Smooth muscle cell of the brain vasculature (primary cell): ENCODE results near the gene EHF.
"Not testable (repeated sequence)": the region's sequence is repeated elsewhere in the genome, so short reads cannot be mapped to it uniquely, and the experiment has no call there.

Experiments used
- DNase-seq: peaks from one replicate; pipeline ENCODE4 v3.0.0-alpha.2; 2012; ENCODE audit warnings: low read depth, low spot score

Gene EHF

GRCh38 chr11:34667810-34668582, 47.1 kb downstream of the EHF start:
- DNase-seq, result no peak

GRCh38 chr11:34668583-34669053, 47.7 kb downstream of the EHF start:
- DNase-seq, result no peak

- no peak for DNase-seq
These were observed 48.6 kb downstream of the EHF start for GRCh38 chr11:34669458-34669857.

- DNase-seq, result no peak
These were observed 50.2 kb downstream of the EHF start for GRCh38 chr11:34671117-34671516.

GRCh38 chr11:34671946-34672345, 51.1 kb downstream of the EHF start:
- no peak for DNase-seq

- no peak for DNase-seq
These were observed 53.1 kb downstream of the EHF start for GRCh38 chr11:34674038-34674437.

- no peak for DNase-seq
These were observed 55.3 kb downstream of the EHF start for GRCh38 chr11:34676227-34676626.

- DNase-seq, result no peak
These were observed 58.8 kb downstream of the EHF start for GRCh38 chr11:34679681-34680080.

- no peak for DNase-seq
These were observed 59.3 kb downstream of the EHF start for GRCh38 chr11:34680206-34680605.

GRCh38 chr11:34680918-34681586, 60.2 kb downstream of the EHF start:
- DNase-seq, result no peak

GRCh38 chr11:34682825-34683224, 61.9 kb downstream of the EHF start:
- DNase-seq, result no peak

- DNase-seq, result no peak
These were observed 62.5 kb downstream of the EHF start for GRCh38 chr11:34683396-34683795.

GRCh38 chr11:34685864-34686263, 65.0 kb downstream of the EHF start:
- no peak for DNase-seq

- DNase-seq, result not testable (repeated sequence)
These were observed 71.4 kb downstream of the EHF start for GRCh38 chr11:34692299-34692698.

- DNase-seq, result no peak
These were observed 76.0 kb downstream of the EHF start for GRCh38 chr11:34696862-34697261.

GRCh38 chr11:34706709-34707461, 86.0 kb downstream of the EHF start:
- DNase-seq, result no peak

GRCh38 chr11:34707462-34707840, 86.6 kb downstream of the EHF start:
- no peak for DNase-seq
